ENCODE measurements around the gene GNG13.

GNG13 gene

GRCh38 chr16:774086-775001 lies 26.2 kb downstream of the GNG13 start (continued):
- TF ChIP-seq ZNF792 (tag by site-specific recombination; IDR thresholded peaks at IDR 0.05), result no peak
- no peak for TF ChIP-seq ZNF324 (tag by site-specific recombination; IDR thresholded peaks at IDR 0.05)

- Histone ChIP-seq H3K4me1 (ENCODE audit: control insufficient read depth, insufficient read depth, low read length) (no peaks in the 10 kb centered on the region), H3K9me3 (ENCODE audit: control insufficient read depth, insufficient read depth, low read depth, low read length) (no peaks in the 10 kb centered on the region), H3K4me3 (ENCODE audit: low read depth, low read length) (no peak overlapping the region), H3K36me3 (ENCODE audit: control insufficient read depth in 2 of 2, insufficient read depth in 1 of 2, low read length in 2 of 2) (no peaks in the 10 kb centered on the region), H3K27ac (ENCODE audit: extremely low read depth, low read depth, low read length) (no peak overlapping the region)
- ChIA-PET POLR2A (interaction anchor here (0.6 to 1.2 kb wide), 3 partner anchors 10 to 393 kb away, joined by 3 to 5 read pairs (median 4); no protein-coding TSS in a partner anchor), CTCF (interaction anchor here (1.1 to 1.4 kb wide), 2 partner anchors 12 to 60 kb away, joined by 4 to 6 read pairs; no protein-coding TSS in a partner anchor)
- TF ChIP-seq ZBTB8A (tag by site-specific recombination; IDR thresholded peaks at IDR 0.05) (no peak), ZNF664 (tag by site-specific recombination; IDR thresholded peaks at IDR 0.05) (no peak), ZNF341 (tag by site-specific recombination; IDR thresholded peaks at IDR 0.05; ENCODE audit: low read depth) (no peak), SCRT2 (tag by site-specific recombination; IDR thresholded peaks at IDR 0.05) (peak; percentile 64; the same call in 1 of the 2 replicates), ZFHX2 (tag by site-specific recombination; conservative IDR thresholded peaks at IDR 0.05) (no peak), ZNF24 (tag by site-specific recombination; IDR thresholded peaks at IDR 0.05) (no peak)
These were observed 27.6 kb downstream of the GNG13 start for GRCh38 chr16:772959-773358.

- H3K9me3 ChIP-seq (ENCODE audit: control insufficient read depth, insufficient read depth, low read depth, low read length), result no peaks in the 10 kb centered on the region
- H3K27ac ChIP-seq (ENCODE audit: extremely low read depth, low read depth, low read length), result no peak overlapping the region
- ChIA-PET POLR2A (no interaction called here), CTCF (interaction anchor here (0.6 to 1.6 kb wide), 4 partner anchors 14 to 60 kb away, joined by 3 to 4 read pairs (median 3); no protein-coding TSS in a partner anchor)
- H3K4me3 ChIP-seq (ENCODE audit: low read depth, low read length), result no peak overlapping the region
- no peaks in the 10 kb centered on the region for H3K36me3 ChIP-seq (ENCODE audit: control insufficient read depth in 2 of 2, insufficient read depth in 1 of 2, low read length in 2 of 2)
- TF ChIP-seq SALL2 (tag by site-specific recombination; IDR thresholded peaks at IDR 0.05; ENCODE audit: borderline replicate concordance), result no peak
- no peak for TF ChIP-seq ZNF843 (tag by site-specific recombination; IDR thresholded peaks at IDR 0.05)
- no peak for TF ChIP-seq ZNF529 (tag by site-specific recombination; IDR thresholded peaks at IDR 0.05; ENCODE audit: insufficient replicate concordance)
- no peak for TF ChIP-seq ZNF311 (tag by site-specific recombination; IDR thresholded peaks at IDR 0.05; ENCODE audit: borderline replicate concordance)
- no peak for TF ChIP-seq ZSCAN4 (tag by site-specific recombination; IDR thresholded peaks at IDR 0.05)
- no peak for TF ChIP-seq GLI4 (tag by site-specific recombination; IDR thresholded peaks at IDR 0.05)
- TF ChIP-seq ZNF626 (tag by site-specific recombination; IDR thresholded peaks at IDR 0.05), result no peak
- TF ChIP-seq ZNF561 (tag by site-specific recombination; IDR thresholded peaks at IDR 0.05; ENCODE audit: borderline replicate concordance), result no peak
- H3K4me1 ChIP-seq (ENCODE audit: control insufficient read depth, insufficient read depth, low read length), result no peaks in the 10 kb centered on the region
These were observed 30.1 kb downstream of the GNG13 start for GRCh38 chr16:770411-770810.

GRCh38 chr16:769934-770333 lies 30.6 kb downstream of the GNG13 start:
- Histone ChIP-seq H3K36me3 (ENCODE audit: control insufficient read depth in 2 of 2, insufficient read depth in 1 of 2, low read length in 2 of 2) (no peaks in the 10 kb centered on the region), H3K4me3 (ENCODE audit: low read depth, low read length) (no peak overlapping the region), H3K4me1 (ENCODE audit: control insufficient read depth, insufficient read depth, low read length) (no peaks in the 10 kb centered on the region), H3K9me3 (ENCODE audit: control insufficient read depth, insufficient read depth, low read depth, low read length) (no peaks in the 10 kb centered on the region), H3K27ac (ENCODE audit: extremely low read depth, low read depth, low read length) (no peak overlapping the region)
- CTCF ChIA-PET, result interaction anchor here (0.6 to 1.6 kb wide), 4 partner anchors 11 to 26 kb away, joined by 3 to 4 read pairs (median 3); no protein-coding TSS in a partner anchor
- POLR2A ChIA-PET, result no interaction called here
- TF ChIP-seq SCRT2 (tag by site-specific recombination; IDR thresholded peaks at IDR 0.05) (0 out of 2 replicates have a peak, but pooled peaks have one; percentile 8), ZNF791 (tag by site-specific recombination; IDR thresholded peaks at IDR 0.05) (no peak), ZNF610 (tag by site-specific recombination; IDR thresholded peaks at IDR 0.05; ENCODE audit: borderline replicate concordance) (no peak), PATZ1 (tag by site-specific recombination; IDR thresholded peaks at IDR 0.05) (0 out of 2 replicates have a peak, but pooled peaks have one; percentile 29), ZNF169 (tag by site-specific recombination; IDR thresholded peaks at IDR 0.05) (no peak), ZNF140 (tag by site-specific recombination; IDR thresholded peaks at IDR 0.05) (no peak)

Measured in HEK293 (cell line).